ENCODE measurements around the gene NIPAL4.
A peak's percentile ranks its signal among the peaks of the same experiment; 100 is the strongest.

NIPAL4 gene

DNA sequence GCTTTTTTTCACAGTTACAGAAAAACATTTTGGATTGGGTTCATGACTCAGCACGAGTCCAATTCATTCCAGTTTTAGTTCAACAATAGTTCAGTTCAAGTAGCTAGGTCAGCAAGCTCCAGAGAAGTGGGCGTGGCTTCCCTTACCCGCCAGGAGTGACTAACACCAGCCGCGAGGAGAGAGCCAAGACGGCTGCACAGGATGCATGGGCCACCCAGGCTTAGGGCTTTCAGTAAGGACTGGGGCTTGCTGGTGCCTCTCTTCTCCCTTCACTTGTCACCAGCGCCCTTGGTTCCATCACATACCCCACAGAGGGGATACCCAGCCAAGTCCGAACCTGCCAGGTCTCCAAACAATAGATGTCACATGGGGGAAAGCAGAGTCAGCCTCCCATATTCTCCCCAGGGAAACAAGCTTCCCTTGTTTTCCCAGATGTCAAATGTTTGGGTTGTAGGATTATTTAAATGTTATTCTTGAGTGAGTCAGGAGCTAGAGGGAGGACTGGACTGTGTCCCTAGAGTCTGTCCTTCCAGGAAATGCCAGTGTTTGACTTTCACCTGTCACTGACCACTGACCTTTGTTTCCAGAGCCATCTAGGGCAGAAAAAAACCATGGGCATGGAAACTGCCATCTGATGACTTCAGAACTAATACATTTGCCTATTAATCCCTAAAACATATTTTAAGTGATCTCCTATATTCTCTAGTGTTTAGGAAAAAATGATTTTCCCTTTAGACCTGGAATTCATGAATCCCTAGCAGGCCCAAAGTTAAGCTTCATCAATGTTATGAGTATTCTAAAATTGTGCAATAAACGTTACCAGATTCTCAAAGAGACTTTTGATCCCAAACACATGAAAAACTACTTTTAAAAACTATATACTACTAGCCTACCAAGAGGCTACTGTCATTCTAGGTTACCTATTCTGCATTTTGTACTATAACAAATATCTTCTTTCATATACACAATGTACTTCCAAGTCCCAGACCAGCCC is 51.9 kb downstream of the NIPAL4 start:
- TF ChIP-seq, protein P1, sequence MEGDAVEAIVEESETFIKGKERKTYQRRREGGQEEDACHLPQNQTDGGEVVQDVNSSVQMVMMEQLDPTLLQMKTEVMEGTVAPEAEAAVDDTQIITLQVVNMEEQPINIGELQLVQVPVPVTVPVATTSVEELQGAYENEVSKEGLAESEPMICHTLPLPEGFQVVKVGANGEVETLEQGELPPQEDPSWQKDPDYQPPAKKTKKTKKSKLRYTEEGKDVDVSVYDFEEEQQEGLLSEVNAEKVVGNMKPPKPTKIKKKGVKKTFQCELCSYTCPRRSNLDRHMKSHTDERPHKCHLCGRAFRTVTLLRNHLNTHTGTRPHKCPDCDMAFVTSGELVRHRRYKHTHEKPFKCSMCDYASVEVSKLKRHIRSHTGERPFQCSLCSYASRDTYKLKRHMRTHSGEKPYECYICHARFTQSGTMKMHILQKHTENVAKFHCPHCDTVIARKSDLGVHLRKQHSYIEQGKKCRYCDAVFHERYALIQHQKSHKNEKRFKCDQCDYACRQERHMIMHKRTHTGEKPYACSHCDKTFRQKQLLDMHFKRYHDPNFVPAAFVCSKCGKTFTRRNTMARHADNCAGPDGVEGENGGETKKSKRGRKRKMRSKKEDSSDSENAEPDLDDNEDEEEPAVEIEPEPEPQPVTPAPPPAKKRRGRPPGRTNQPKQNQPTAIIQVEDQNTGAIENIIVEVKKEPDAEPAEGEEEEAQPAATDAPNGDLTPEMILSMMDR (conservative IDR thresholded peaks at IDR 0.05; ENCODE audit: control insufficient read depth, insufficient read depth, low read depth, low read length), result no peak
- no peak overlapping the region for H3K4me3 ChIP-seq (ENCODE audit: control insufficient read depth, low read depth, low read length)
- DNase-seq (ENCODE audit: low read depth), result peak; percentile 98

DNA sequence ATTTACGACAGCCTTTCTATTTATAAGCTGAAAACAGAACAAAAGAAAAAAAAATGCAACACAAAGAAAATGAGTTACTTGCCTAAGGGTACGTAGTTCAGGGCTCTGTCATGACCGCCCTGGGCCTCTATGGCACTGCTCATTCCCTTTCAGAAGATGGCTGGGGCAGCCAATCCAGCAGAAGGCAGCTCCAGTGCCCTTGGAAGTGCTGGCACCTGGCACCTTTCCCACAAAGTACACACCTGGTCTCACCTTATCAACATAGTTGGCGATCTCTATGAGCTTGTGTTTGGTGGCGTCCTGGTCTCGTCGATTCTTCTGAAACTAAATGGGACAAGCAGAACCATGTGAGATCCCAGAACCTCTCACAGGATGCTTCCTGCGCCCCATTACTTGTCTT is 53.2 kb downstream of the NIPAL4 start:
- no peak overlapping the region for H3K4me3 ChIP-seq (ENCODE audit: control insufficient read depth, low read depth, low read length)
- TF ChIP-seq, protein P1 (conservative IDR thresholded peaks at IDR 0.05; ENCODE audit: control insufficient read depth, insufficient read depth, low read depth, low read length), result no peak
- no peak for DNase-seq (ENCODE audit: low read depth)

DNA sequence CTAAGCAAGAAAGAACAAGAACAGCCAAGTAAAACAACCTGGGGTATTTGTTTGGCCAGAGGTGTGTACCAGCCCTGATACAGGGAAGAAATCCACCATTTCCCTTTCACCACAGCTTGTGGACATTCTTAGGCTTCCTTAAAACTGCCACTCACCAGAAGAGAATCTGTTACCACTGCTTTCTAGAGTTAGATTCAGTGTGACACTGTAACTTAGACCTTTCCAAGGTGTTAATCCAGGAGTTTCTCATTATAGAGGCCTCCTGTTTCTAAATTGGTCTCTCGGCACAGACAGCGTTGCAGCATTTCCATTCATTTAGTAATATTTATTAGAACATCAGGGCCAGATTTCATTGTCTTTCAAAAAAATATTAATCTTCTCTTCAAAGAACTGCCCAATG is 55.0 kb downstream of the NIPAL4 start:
- DNase-seq (ENCODE audit: low read depth), result no peak
- H3K4me3 ChIP-seq (ENCODE audit: control insufficient read depth, low read depth, low read length), result no peak overlapping the region
- TF ChIP-seq, protein P1 (conservative IDR thresholded peaks at IDR 0.05; ENCODE audit: control insufficient read depth, insufficient read depth, low read depth, low read length), result no peak

DNA sequence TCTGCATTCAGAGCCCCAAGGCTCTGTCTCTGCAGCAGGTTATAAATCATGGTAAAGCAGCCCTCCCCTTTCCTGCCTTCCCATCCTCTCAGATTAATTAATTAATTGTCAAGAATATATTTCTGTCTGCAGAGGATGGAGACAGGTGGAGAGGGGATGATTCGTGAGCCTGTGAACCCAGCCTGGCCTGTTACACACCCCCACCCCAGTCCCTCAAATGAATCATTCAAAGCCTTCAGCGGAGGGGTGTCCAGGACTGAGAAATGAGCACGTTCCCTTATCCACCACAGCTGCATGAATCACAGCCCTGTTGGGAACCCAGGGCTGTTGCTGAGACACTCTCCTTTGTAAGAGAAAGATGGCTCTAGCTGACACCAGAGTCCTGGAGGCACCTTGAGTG is 56.0 kb downstream of the NIPAL4 start:
- no peak overlapping the region for H3K4me3 ChIP-seq (ENCODE audit: control insufficient read depth, low read depth, low read length)
- TF ChIP-seq, protein P1 (conservative IDR thresholded peaks at IDR 0.05; ENCODE audit: control insufficient read depth, insufficient read depth, low read depth, low read length), result no peak
- peak; percentile 94 for DNase-seq (ENCODE audit: low read depth)

DNA sequence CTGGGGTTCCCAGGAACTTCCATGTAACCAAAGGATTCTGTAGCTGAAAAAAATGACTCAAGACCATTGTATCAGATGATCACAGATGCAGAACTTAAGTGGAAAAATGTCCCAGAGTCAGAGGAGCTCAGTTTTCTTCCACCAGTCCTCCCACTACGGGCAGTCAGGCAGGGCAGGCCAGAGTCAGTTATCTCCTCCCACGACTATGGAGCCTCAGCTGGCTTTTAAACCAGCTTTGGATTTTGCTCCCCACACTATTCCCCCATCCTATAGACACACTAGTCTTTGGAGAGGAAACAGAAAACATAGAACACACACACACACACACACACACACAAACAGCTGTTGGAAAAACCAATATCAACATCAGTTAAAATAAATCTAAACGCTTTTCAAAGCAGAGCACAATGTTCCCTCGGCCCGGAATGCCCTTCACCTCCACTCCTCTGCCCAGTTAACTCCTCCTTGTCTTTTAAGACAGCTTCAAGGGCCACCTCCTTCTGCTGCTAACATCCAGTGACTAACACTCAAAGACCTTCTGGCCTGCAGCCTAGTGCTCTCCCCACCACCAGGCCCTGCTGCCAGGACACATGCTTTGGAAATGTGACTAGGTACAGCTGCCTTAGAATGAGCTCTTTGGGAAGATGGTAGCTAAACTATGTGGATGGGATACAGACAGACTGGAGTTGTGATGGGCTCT is 56.8 kb downstream of the NIPAL4 start:
- DNase-seq (ENCODE audit: low read depth), result peak; percentile 97
- H3K4me3 ChIP-seq (ENCODE audit: control insufficient read depth, low read depth, low read length), result no peak overlapping the region
- TF ChIP-seq, protein P1 (conservative IDR thresholded peaks at IDR 0.05; ENCODE audit: control insufficient read depth, insufficient read depth, low read depth, low read length), result no peak

DNA sequence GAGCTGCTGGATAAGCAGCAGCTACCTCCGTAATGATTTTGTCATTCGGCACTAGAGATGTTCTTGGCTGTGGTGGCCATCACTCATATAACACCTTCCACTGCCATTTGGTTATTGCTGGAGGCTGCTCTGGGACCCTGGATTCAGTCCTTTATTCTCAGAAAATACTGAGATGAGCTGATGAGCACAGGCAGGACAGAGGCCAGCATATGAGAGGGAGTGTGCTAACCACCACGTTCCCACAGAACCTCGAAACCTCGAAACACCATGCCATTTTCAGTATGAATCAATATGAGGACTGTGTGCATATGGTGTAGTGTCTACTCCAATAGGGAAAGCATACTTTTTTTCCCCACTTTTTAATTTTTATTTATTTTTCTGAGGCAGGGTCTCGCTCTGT is 59.0 kb downstream of the NIPAL4 start:
- TF ChIP-seq, protein P1 (conservative IDR thresholded peaks at IDR 0.05; ENCODE audit: control insufficient read depth, insufficient read depth, low read depth, low read length), result no peak
- no peak for DNase-seq (ENCODE audit: low read depth)
- no peak overlapping the region for H3K4me3 ChIP-seq (ENCODE audit: control insufficient read depth, low read depth, low read length)

Measured in fibroblast of mammary gland (primary cell).